HepG2 (cell line): Measurements from ENCODE around the gene RAB42. TPM values are rescaled to one million over a fixed set of nuclear protein-coding genes. Genes with fewer than 3 reads are reported as not detected.
A peak's percentile ranks its signal among the peaks of the same experiment; 100 is the strongest.

Experiments used
- ELF4 ChIP-seq: sonication (generic); formaldehyde crosslinking; IDR thresholded peaks from 2 replicates; pipeline ENCODE4 v1.5.0; 2020; ENCODE audit warnings: missing genetic modification reagents, mild to moderate bottlenecking, moderate library complexity, borderline replicate concordance
- FOSL1 ChIP-seq: sonication (generic); formaldehyde crosslinking; IDR thresholded peaks from 2 replicates; pipeline ENCODE4 v1.9.0; 2021; ENCODE audit warnings: missing genetic modification reagents, borderline replicate concordance
- FOXK1 ChIP-seq: sonication (generic); formaldehyde crosslinking; IDR thresholded peaks from 2 replicates; pipeline ENCODE4 v1.4.0; 2020; ENCODE audit warnings: low read depth, missing genetic modification reagents, borderline replicate concordance
- HIVEP1 ChIP-seq: sonication (generic); formaldehyde crosslinking; IDR thresholded peaks from 2 replicates; pipeline ENCODE4 v1.4.0; 2020; ENCODE audit warnings: mild to moderate bottlenecking, missing genetic modification reagents
- HMG20A ChIP-seq: IDR thresholded peaks from 2 replicates; pipeline ENCODE4 v1.6.1; 2016; ENCODE audit warnings: borderline replicate concordance
- IKZF4 ChIP-seq: sonication (generic); formaldehyde crosslinking; IDR thresholded peaks from 2 replicates; pipeline ENCODE4 v1.5.1; 2020; ENCODE audit warnings: borderline replicate concordance, mild to moderate bottlenecking, low read depth, missing genetic modification reagents; ENCODE audit errors: not compliant biosample characterization
- IRX3 ChIP-seq: sonication (generic); formaldehyde crosslinking; IDR thresholded peaks from 2 replicates; pipeline ENCODE4 v1.8.1; 2023; ENCODE audit warnings: mild to moderate bottlenecking, low read depth, missing genetic modification reagents, borderline replicate concordance
- KDM3A ChIP-seq: IDR thresholded peaks from 2 replicates; pipeline ENCODE4 v1.6.1; 2018; ENCODE audit warnings: low read depth, missing compliant biosample characterization
- KDM5A ChIP-seq: fragments of 200-600 bp; sonication (generic); IDR thresholded peaks from 2 replicates; pipeline ENCODE4 v1.7.0; 2018; ENCODE audit warnings: antibody characterized with exemption, mild to moderate bottlenecking, low read length, borderline replicate concordance
- KLF6 ChIP-seq: IDR thresholded peaks from 2 replicates; pipeline ENCODE4 v1.8.0; 2016; ENCODE audit warnings: missing biosample characterization, missing genetic modification reagents
- MTERF4 ChIP-seq: sonication (generic); formaldehyde crosslinking; IDR thresholded peaks from 2 replicates; pipeline ENCODE4 v1.8.0; 2023; ENCODE audit warnings: mild to moderate bottlenecking, missing genetic modification reagents
- NCOA1 ChIP-seq: sonication (generic); formaldehyde crosslinking; IDR thresholded peaks from 2 replicates; pipeline ENCODE4 v1.9.0; 2021; ENCODE audit warnings: missing genetic modification reagents
- POLR2AphosphoS5 ChIP-seq: IDR thresholded peaks from 2 replicates; pipeline ENCODE4 v1.6.1; 2012; ENCODE audit warnings: low read depth, low read length
- SIN3A ChIP-seq: IDR thresholded peaks from 2 replicates; pipeline ENCODE4 v1.6.1; 2011; ENCODE audit warnings: low read depth, mild to moderate bottlenecking, control low read depth, low read length, borderline replicate concordance
- SNAI1 ChIP-seq: sonication (generic); formaldehyde crosslinking; IDR thresholded peaks from 2 replicates; pipeline ENCODE4 v1.5.0; 2020; ENCODE audit warnings: mild to moderate bottlenecking, missing genetic modification reagents, borderline replicate concordance
- SOX6 ChIP-seq, 2 experiments: fragments of 450-650 bp in 1 of 2; sonication (generic) in 1 of 2; formaldehyde crosslinking in 1 of 2; IDR thresholded peaks; 2 replicates each; pipeline versions ENCODE4 v1.4.0 to v1.6.1; 2017 to 2020; ENCODE audit warnings: antibody characterized with exemption in 1 of 2, mild to moderate bottlenecking in 1 of 2, missing genetic modification reagents in 1 of 2
- TBP ChIP-seq: sonication (generic); formaldehyde crosslinking; IDR thresholded peaks from 2 replicates; pipeline ENCODE4 v1.5.0; 2020; ENCODE audit warnings: missing genetic modification reagents
- U2AF1 ChIP-seq: fragments of 200-400 bp; formaldehyde crosslinking; optimal IDR thresholded peaks from 2 replicates; pipeline ENCODE3; 2017; ENCODE audit warnings: mild to moderate bottlenecking, low read depth, low read length
- ZBTB42 ChIP-seq: sonication (generic); formaldehyde crosslinking; IDR thresholded peaks from 2 replicates; pipeline ENCODE4 v1.5.0; 2020; ENCODE audit warnings: mild to moderate bottlenecking, missing genetic modification reagents
- ZFP36 ChIP-seq: fragments of 150-350 bp; IDR thresholded peaks from 2 replicates; pipeline ENCODE4 v1.6.1; 2018; ENCODE audit warnings: borderline replicate concordance, low read length, low read depth; ENCODE audit not compliant: partially characterized antibody
- ZMYM3 ChIP-seq: sonication (generic); formaldehyde crosslinking; IDR thresholded peaks from 2 replicates; pipeline ENCODE4 v1.5.1; 2020; ENCODE audit warnings: mild to moderate bottlenecking, missing genetic modification reagents
- ZNF3 ChIP-seq: IDR thresholded peaks from 2 replicates; pipeline ENCODE4 v1.7.0; 2017; ENCODE audit warnings: inconsistent platforms
- ZNF331 ChIP-seq: sonication (generic); formaldehyde crosslinking; IDR thresholded peaks from 2 replicates; pipeline ENCODE4 v1.4.0; 2020; ENCODE audit warnings: missing genetic modification reagents
- ZNF367 ChIP-seq: sonication (generic); formaldehyde crosslinking; IDR thresholded peaks from 2 replicates; pipeline ENCODE4 v1.4.0; 2020; ENCODE audit warnings: missing genetic modification reagents, borderline replicate concordance
- ZNF790 ChIP-seq: sonication (generic); formaldehyde crosslinking; IDR thresholded peaks from 2 replicates; pipeline ENCODE4 v1.8.0; 2022; ENCODE audit warnings: missing genetic modification reagents, mild to moderate bottlenecking, borderline replicate concordance
- polyA plus RNA-seq, 8 experiments: library from polyadenylated mRNA; depleted of rRNA in 3 of 8; stranded (reverse) in 7 of 8; unstranded in 1 of 8; fragments of >200 nt; fragmentation: Illumina TruSeq in 4 of 8; extraction: Trizol in 4 of 8; gene quantifications; 2 replicates each; pipeline versions ENCODE4 v1.2.1 to v1.2.3, GENCODE V29; 2011 to 2016; ENCODE audit warnings: low read depth in 4 of 8, missing spikeins in 1 of 8, mixed read lengths in 1 of 8; ENCODE audit not compliant: insufficient read depth in 1 of 8
- total RNA-seq, 5 experiments: library from RNA; depleted of rRNA; stranded (reverse); fragments of >200 nt; fragmentation: Illumina TruSeq; extraction: Trizol; gene quantifications; 2 replicates each; pipeline ENCODE4 v1.2.3, GENCODE V29; 2016; ENCODE audit warnings: low read depth in 1 of 5
- TF ChIP-seq, protein P1 (sequence below): sonication (generic); formaldehyde crosslinking; IDR thresholded peaks from 2 replicates; pipeline ENCODE4; 2020; ENCODE audit warnings: missing genetic modification reagents, mild to moderate bottlenecking, borderline replicate concordance

Gene RAB42
- total and polyA plus RNA-seq, 2 of the 13 experiments (the other 11 are each of a cell fraction or from before 2014, with no cell fraction given), result 10.4 to 166 TPM

DNA sequence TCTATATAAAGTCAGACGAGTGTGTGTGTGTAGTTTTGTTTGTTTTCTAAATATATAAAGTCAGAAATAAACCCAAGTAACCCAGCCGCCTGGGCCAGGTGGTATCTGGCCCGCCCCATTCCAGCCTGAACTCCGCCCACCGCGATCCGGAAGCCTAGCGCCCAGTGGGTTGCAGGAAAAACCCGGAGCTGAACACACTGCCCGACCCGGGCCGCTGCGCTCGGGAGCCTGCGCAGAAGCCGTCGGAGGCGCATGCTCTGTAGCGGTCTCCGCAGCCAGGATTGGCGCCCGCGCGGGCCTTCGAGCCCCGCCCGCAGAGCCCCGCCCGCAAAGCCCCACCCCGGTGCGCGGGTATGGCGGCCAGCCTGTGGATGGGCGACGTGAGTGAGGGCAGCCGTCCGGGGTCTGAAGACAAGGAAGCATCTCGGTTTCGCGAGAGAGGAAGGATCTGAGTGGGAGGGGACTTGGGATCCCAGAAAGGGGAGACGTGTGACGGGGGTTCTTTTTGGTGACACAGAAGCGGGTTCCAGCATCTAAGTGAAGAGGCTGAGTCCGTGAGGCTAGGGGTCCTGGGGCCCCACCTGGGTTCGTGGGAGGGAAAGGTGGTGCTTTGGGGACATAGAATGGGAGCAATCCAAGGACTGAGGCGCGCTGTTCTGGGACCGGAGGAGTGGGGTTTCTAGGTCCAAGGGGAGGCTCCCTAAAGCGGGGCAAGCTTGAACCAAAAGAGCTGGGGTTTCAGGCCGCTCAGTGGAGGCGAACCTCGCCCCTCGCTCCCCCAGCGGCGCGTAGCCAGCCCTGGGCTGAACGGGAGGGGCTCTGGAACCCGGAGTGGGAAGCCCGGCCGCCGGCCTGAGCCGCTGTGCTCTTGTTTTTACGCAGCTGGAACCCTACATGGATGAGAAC lies 39.1 kb upstream of the RAB42 start, which contains the start of gene TRNAU1AP (continued):
- TF ChIP-seq ZMYM3 (CRISPR knock-in tag) (no peak), ELF4 (CRISPR knock-in tag) (peak; percentile 93), HIVEP1 (0 out of 2 replicates have a peak, but pooled peaks have one; percentile 29), ZBTB42 (CRISPR knock-in tag) (no peak; the same call in 1 of the 2 replicates), SNAI1 (CRISPR knock-in tag) (peak; percentile 77; the same call in 1 of the 2 replicates), IKZF4 (peak; percentile 84), FOSL1 (CRISPR knock-in tag) (no peak), ZNF331 (peak; percentile 82), IRX3 (CRISPR knock-in tag) (no peak), KDM3A (CRISPR knock-in tag) (no peak; the same call in 1 of the 2 replicates), KLF6 (CRISPR knock-in tag) (peak; percentile 62; the same call in 1 of the 2 replicates), ZFP36 (no peak), MTERF4 (CRISPR knock-in tag) (peak; percentile 79; the same call in 1 of the 2 replicates), U2AF1 (no peak), SOX6 (IDR thresholded peaks at IDR 0.05) (no peak), SOX6 (CRISPR knock-in tag; IDR thresholded peaks at IDR 0.05) (peak; percentile 65), ZNF367 (no peak; the same call in 1 of the 2 replicates), POLR2AphosphoS5 (peak; percentile 88), NCOA1 (CRISPR knock-in tag) (peak; percentile 77; the same call in 1 of the 2 replicates), ZNF790 (CRISPR knock-in tag) (peak; percentile 78; the same call in 1 of the 2 replicates), ZNF3 (CRISPR knock-in tag) (no peak), KDM5A (peak; percentile 51; the same call in 1 of the 2 replicates), SIN3A (peak; percentile 64; the same call in 1 of the 2 replicates), HMG20A (CRISPR knock-in tag) (0 out of 2 replicates have a peak, but pooled peaks have one; percentile 5), TBP (CRISPR knock-in tag) (no peak), FOXK1 (CRISPR knock-in tag) (peak; percentile 50; the same call in 1 of the 2 replicates)
- TF ChIP-seq, protein P1, sequence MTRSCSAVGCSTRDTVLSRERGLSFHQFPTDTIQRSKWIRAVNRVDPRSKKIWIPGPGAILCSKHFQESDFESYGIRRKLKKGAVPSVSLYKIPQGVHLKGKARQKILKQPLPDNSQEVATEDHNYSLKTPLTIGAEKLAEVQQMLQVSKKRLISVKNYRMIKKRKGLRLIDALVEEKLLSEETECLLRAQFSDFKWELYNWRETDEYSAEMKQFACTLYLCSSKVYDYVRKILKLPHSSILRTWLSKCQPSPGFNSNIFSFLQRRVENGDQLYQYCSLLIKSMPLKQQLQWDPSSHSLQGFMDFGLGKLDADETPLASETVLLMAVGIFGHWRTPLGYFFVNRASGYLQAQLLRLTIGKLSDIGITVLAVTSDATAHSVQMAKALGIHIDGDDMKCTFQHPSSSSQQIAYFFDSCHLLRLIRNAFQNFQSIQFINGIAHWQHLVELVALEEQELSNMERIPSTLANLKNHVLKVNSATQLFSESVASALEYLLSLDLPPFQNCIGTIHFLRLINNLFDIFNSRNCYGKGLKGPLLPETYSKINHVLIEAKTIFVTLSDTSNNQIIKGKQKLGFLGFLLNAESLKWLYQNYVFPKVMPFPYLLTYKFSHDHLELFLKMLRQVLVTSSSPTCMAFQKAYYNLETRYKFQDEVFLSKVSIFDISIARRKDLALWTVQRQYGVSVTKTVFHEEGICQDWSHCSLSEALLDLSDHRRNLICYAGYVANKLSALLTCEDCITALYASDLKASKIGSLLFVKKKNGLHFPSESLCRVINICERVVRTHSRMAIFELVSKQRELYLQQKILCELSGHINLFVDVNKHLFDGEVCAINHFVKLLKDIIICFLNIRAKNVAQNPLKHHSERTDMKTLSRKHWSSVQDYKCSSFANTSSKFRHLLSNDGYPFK (CRISPR knock-in tag), result peak; percentile 58; the same call in 1 of the 2 replicates
